Endothelial cell of umbilical vein (primary cell): ENCODE measurements around the gene TMEM222.

ENCODE experiments used
- MYC ChIP-seq: IDR thresholded peaks from one replicate; pipeline ENCODE4 v1.6.1; 2011; ENCODE audit warnings: mild to moderate bottlenecking, low read depth, low read length
- POLR2AphosphoS5 ChIP-seq: IDR thresholded peaks from 2 replicates; pipeline ENCODE4 v1.6.1; 2012; ENCODE audit warnings: low read depth, mild to moderate bottlenecking, control low read depth, low read length, moderate library complexity; ENCODE audit not compliant: insufficient read depth
- TF ChIP-seq, protein P1 (sequence below), 2 donors: IDR thresholded peaks; 1 replicate in 1 of 2; 2 replicates in 1 of 2; pipeline ENCODE4 v1.5.1; 2011; ENCODE audit warnings: low read length in 2 of 2, mild to moderate bottlenecking in 2 of 2, moderate library complexity in 2 of 2, control low read depth in 1 of 2, inconsistent platforms in 1 of 2, low read depth in 1 of 2; ENCODE audit not compliant: insufficient read depth in 1 of 2; ENCODE audit errors: extremely low read depth in 1 of 2
- TF ChIP-seq, protein P2 (sequence below): IDR thresholded peaks from 2 replicates; pipeline ENCODE4 v1.6.1; 2011; ENCODE audit not compliant: insufficient read depth, insufficient read length

DNA sequence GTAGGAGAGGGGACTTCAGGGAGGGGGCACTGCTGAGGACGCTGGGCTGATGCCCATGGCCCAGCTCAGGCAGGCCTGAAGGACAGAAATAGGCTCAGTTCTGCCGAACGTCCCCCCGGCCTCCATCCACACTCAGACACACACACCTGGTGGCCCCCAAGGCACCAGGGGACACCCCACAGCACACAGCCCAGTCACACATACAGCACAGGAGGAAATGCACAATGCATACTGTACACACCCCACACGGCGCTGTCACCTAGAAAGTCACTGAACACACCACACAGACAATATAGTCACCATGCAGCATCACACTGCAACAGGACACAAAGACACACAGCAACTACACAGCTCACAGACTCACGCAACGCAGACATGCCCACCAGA lies 20.4 kb downstream of the TMEM222 start:
- TF ChIP-seq, protein P1, sequence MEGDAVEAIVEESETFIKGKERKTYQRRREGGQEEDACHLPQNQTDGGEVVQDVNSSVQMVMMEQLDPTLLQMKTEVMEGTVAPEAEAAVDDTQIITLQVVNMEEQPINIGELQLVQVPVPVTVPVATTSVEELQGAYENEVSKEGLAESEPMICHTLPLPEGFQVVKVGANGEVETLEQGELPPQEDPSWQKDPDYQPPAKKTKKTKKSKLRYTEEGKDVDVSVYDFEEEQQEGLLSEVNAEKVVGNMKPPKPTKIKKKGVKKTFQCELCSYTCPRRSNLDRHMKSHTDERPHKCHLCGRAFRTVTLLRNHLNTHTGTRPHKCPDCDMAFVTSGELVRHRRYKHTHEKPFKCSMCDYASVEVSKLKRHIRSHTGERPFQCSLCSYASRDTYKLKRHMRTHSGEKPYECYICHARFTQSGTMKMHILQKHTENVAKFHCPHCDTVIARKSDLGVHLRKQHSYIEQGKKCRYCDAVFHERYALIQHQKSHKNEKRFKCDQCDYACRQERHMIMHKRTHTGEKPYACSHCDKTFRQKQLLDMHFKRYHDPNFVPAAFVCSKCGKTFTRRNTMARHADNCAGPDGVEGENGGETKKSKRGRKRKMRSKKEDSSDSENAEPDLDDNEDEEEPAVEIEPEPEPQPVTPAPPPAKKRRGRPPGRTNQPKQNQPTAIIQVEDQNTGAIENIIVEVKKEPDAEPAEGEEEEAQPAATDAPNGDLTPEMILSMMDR (IDR thresholded peaks at IDR 0.05; ENCODE audit: extremely low read depth in 1 of 2, insufficient read depth in 1 of 2, low read depth in 1 of 2, low read length in 2 of 2), result no peak
- TF ChIP-seq MYC (no peak), POLR2AphosphoS5 (no peak)
- TF ChIP-seq, protein P2, sequence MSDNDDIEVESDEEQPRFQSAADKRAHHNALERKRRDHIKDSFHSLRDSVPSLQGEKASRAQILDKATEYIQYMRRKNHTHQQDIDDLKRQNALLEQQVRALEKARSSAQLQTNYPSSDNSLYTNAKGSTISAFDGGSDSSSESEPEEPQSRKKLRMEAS, result no peak
